Inflammatory macrophage treated with lipopolysaccharide for 1 hour (primary cell): ENCODE data around the gene ZNF285.
A peak's percentile ranks its signal among the peaks of the same experiment; 100 is the strongest.
"Not testable (repeated sequence)": the region's sequence is repeated elsewhere in the genome, so short reads cannot be mapped to it uniquely, and the experiment has no call there.

Source experiments
- DNase-seq, 2 donors: peaks; one replicate each; pipeline ENCODE4 v3.0.0-alpha.2; 2020 to 2022

Gene ZNF285

GRCh38 chr19:44401139-44402115 is at the start of gene ZNF285:
TSS of gene ZNF285 (minus strand) at chr19:44401608. CDS start at chr19:44397213, 4,395 bp downstream.
- DNase-seq: peak; percentile 89 to 91

GRCh38 chr19:44447916-44448674 is 46.7 kb upstream of the ZNF285 start, which contains the start of gene ZNF229:
TSS of gene ZNF229 (minus strand) at chr19:44448472. CDS start at chr19:44442847, 5,625 bp downstream.
- peak; percentile 51 to 71 for DNase-seq

GRCh38 chr19:44438441-44438840 is 37.0 kb upstream of the ZNF285 start:
- no peak for DNase-seq

DNA sequence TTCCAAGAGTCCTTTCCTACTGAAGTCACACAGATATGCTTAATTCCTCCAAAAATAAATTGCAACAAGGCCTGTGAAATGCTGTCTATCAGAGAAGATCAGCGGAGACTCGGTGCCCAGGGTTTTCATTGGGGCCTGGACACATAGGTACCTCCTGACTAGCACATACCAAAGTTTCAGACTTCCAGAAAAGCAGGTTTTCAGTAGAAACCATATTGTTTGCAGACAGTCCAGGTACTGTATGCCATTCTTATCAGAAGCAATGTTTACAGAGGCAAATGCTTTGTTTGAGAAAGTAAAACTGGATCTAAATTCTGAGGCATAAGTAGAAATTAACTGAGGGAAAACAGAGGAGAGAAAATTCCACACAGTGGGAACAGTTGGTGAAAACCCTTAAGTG is 34.0 kb upstream of the ZNF285 start:
- DNase-seq: no peak

DNA sequence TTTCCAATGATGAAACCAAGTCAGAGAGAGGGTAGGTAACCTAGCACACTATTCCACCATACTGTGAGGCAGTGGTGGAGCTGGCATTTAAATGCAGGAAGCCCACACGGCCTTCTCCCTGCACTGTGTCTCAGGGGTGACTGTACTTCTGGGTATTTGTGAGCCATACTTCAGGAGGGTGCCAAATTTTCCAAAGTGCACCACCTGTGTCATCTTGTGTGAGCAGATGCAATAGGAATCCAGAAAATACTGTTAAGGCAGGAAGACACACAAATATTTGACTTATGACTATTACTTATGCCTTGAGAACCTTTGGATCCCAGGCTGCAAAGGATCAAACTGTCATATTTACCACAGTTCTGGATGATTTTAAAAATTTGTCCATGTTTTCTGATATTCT is 29.5 kb upstream of the ZNF285 start:
- no peak for DNase-seq

DNA sequence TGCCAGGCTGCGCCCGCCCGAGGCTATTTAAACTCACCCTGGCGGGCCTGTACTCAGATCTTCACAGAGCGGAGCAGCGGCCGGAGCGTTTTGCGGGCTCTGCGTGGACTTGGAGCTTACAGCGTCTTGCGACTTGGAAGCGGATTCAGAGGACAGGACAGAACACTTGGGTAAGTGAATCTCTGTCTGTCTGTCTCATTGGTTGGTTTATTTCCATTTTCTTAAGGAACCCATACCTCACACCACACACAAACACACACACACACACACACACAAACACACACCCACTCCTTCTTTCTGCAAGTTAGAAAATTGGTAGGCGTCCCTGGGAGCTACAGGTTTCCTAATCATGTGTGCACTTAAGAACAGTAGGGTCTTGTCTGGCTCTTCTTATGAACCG is 14.1 kb upstream of the ZNF285 start:
- DNase-seq: not testable (repeated sequence)

DNA sequence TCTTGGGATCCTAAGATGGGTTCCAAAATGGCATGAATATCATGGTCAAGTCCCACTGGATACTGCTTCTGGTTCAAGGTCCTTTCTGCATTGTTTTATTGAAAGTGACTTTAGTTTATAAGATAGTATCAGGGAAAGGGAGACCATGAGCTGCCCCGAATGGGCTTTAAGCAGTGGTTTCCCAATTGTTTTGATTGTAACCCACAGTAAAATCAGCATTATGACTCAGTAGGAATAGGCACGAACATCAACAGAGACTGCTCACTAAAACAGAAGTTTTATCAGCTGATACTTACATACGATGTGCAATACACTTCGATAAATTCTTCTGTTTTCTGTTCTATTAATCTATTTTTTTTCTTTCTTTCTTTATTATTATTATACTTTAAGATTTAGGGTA is 12.1 kb downstream of the ZNF285 start:
- DNase-seq: not testable (repeated sequence)

GRCh38 chr19:44374789-44375188 is 26.6 kb downstream of the ZNF285 start:
- no peak for DNase-seq

DNA sequence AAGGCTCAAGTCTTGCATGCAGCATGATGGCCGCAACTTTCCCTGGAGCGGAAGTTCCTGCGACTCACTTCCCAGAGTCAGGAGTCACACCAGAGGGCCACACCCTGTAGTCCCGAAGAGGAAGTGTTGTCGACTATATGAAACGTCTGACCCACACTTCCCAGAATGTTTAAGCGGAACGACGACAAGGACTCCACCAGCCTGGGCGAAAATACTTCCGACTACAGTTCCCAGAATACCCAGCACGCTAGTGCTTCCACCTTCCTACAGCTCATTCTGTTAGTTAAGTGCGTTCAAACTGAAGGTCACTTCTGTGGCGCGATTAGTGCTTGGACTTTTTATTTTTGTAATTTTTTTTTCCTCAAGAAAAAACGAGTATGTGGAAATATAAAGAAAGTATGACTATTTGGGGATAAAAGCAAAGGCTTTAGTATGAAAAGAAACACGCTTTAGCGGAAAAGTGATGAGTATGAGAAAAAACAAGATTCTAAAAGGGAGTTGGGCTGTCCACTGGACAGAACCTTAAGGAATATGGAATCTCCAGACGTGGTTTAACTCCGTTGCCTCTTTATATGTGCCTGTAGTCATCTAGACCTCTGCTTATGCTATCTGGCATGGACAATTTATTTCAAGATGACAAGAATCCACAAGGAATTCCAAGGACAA is 29.5 kb downstream of the ZNF285 start:
- no peak for DNase-seq

- no peak for DNase-seq
Measured at GRCh38 chr19:44367024-44367423, 34.4 kb downstream of the ZNF285 start.

GRCh38 chr19:44356383-44357111 is 44.9 kb downstream of the ZNF285 start, which contains the start of gene ZNF112:
TSS of gene ZNF112 (minus strand) at chr19:44356680. CDS start at chr19:44340539, 16,141 bp downstream.
- DNase-seq: peak; percentile 81 to 85

DNA sequence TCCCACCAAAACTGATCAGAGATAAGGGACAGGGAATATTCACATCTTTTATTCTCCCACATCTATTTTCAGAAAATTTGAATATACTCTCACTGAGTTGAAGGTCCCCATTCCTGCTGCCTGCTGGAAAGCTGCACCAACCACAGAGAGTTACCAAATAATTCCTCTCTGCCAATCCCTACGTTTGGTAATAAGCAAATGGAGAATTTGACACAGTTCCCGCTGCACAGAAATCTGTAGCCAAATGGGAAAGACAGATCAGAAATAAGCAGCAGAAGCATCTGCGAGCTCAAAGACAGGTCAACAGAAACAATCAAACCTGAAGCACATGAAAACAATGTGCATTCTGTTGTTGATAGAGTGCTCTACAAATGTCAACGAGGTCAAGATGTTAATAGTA is 54.9 kb downstream of the ZNF285 start:
- no peak for DNase-seq

DNA sequence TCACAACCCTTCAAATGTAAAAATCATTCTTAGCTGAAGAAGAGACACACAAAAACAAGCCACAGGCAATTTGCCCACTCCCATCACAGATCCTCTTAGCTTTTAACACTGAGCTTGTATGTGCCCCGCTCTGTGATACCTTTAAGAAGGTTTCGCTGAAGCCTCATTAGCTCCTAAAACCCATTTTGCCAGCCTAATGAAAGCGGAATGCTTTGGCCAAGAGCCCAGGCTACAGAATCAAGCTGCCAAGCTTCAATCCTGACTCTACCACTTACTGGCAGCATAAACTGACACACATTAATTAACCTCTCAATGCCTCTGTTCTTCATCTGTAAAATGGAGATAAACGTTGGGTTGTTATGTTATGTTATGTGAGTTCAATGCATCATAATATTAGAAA is 55.4 kb downstream of the ZNF285 start:
- DNase-seq: no peak

- DNase-seq: no peak
Measured at GRCh38 chr19:44344255-44344654, 57.2 kb downstream of the ZNF285 start.

GRCh38 chr19:44341794-44342193 is 59.6 kb downstream of the ZNF285 start:
- DNase-seq: no peak

DNA sequence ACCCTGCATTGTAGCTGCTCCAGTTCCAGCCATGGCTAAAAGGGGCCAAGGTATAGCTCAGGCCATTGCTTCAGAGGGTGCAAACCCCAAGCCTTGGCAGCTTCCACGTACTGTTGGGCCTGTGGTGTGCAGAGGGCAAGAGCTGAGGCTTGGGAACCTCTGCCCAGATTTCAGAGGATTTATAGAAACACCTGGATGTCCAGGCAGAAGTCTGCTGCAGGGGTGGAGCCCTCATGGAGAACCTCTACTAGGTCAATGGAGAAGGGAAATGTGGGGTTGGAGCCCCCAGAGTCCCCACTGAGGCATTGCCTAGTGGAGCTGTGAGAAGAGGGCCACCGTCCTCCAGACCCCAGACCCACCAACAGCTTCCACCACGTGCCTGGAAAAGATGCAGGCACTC is 66.8 kb downstream of the ZNF285 start:
- DNase-seq: not testable (repeated sequence)
